Right lobe of liver (tissue), 4 donors: Measurements from ENCODE around the gene DHRS3.

ENCODE experiments used
- CTCF ChIP-seq, 4 donors: fragments of 200-600 bp in 3 of 4; fragments of 450-650 bp in 1 of 4; IDR thresholded peaks; one replicate each; pipeline versions ENCODE4 v1.5.1 to v1.8.0; 2016 to 2022; ENCODE audit warnings: antibody characterized with exemption in 4 of 4, mild to moderate bottlenecking in 2 of 4
- POLR2A ChIP-seq: fragments of 450-650 bp; IDR thresholded peaks from one replicate; pipeline ENCODE4 v1.6.1; 2017; ENCODE audit warnings: antibody characterized with exemption, mild to moderate bottlenecking
- donor health status: DM: no; HTN: no; CAD: no.
- donor health status: DM: no; HTN: no; CAD: no.
- donor health status: DM: no; HTN: yes; CAD: no.

- TF ChIP-seq CTCF (IDR thresholded peaks at IDR 0.05) (peak; percentile 91 to 97 (median 96)), POLR2A (no peak)
Measured at GRCh38 chr1:12658531-12659453, 40.8 kb upstream of the DHRS3 start.
